Panc1 (cell line): ENCODE measurements around the gene NIT1. TPM values are rescaled to one million over a fixed set of nuclear protein-coding genes. Genes with fewer than 3 reads are reported as not detected.

Experiments used
- ATAC-seq: fragments of 200-7000 bp; cut with Tn5 transposase; 2 replicates; pipeline ENCODE4 v1.9.1; 2020; ENCODE audit warnings: mild to moderate bottlenecking, moderate library complexity
- Bru-seq: library from RNA; stranded (reverse); fragments of 400-500 nt; gene quantifications from one replicate; lab custom pipeline; 2021; lab: Mats Ljungman, UMichigan
- BruChase-seq, 2 experiments: library from RNA; stranded (reverse); fragments of 400-500 nt; gene quantifications; one replicate each; lab custom pipeline; 2021; lab: Mats Ljungman, UMichigan
- BruUV-seq: library from RNA; stranded (reverse); fragments of 400-500 nt; replicated peaks from 2 replicates; lab custom pipeline; 2021; lab: Mats Ljungman, UMichigan
- CTCF ChIA-PET: fragments of 300-600 bp; sonication (Branson Sonifier 250); formaldehyde crosslinking; loops from one replicate; lab custom pipeline; 2022; ENCODE audit warnings: antibody characterized with exemption; lab: Charles Lee
- POLR2A ChIA-PET: fragments of 300-600 bp; sonication (Branson Sonifier 250); formaldehyde crosslinking; loops from one replicate; lab custom pipeline; 2022; ENCODE audit warnings: antibody characterized with exemption; lab: Charles Lee
- DNase-seq: peaks from one replicate; pipeline ENCODE4 v3.0.0-alpha.2; 2010; ENCODE audit warnings: low read depth, low spot score
- H3K27ac ChIP-seq: 2 replicates; pipeline ENCODE4 v1.5.1; 2011; ENCODE audit warnings: mild to moderate bottlenecking, low read length, inconsistent platforms
- H3K27me3 ChIP-seq: fragments of 200-500 bp; sonication (Bioruptor generic); 2 replicates; pipeline ENCODE4 v1.6.0; 2014; ENCODE audit warnings: low read length, inconsistent platforms; ENCODE audit not compliant: control insufficient read depth, insufficient read depth
- H3K36me3 ChIP-seq: fragments of 200-500 bp; sonication (Bioruptor generic); 2 replicates; pipeline ENCODE4 v1.5.1; 2014; ENCODE audit warnings: inconsistent platforms, mild to moderate bottlenecking, low read length, moderate library complexity; ENCODE audit not compliant: control insufficient read depth, insufficient read depth
- H3K4me1 ChIP-seq: 2 replicates; pipeline ENCODE4 v1.5.1; 2011; ENCODE audit warnings: inconsistent platforms, mild to moderate bottlenecking, low read length, moderate library complexity; ENCODE audit not compliant: control insufficient read depth, insufficient read depth
- H3K4me3 ChIP-seq, 2 experiments: 2 replicates each; pipeline ENCODE4 v1.5.1; 2011 to 2012; ENCODE audit warnings: low read depth in 2 of 2, low read length in 2 of 2, mild to moderate bottlenecking in 2 of 2, inconsistent platforms in 1 of 2, moderate library complexity in 1 of 2
- H3K9me3 ChIP-seq: fragments of 200-500 bp; sonication (Bioruptor generic); 2 replicates; pipeline ENCODE4 v1.5.1; 2014; ENCODE audit warnings: low read depth, mild to moderate bottlenecking, inconsistent platforms, low read length, moderate library complexity; ENCODE audit not compliant: control insufficient read depth, insufficient read depth
- CTCF ChIP-seq: fragments of 450-650 bp; IDR thresholded peaks from 2 replicates; pipeline ENCODE4 v1.5.1; 2017; ENCODE audit warnings: mild to moderate bottlenecking
- POLR2AphosphoS5 ChIP-seq: IDR thresholded peaks from 2 replicates; pipeline ENCODE4 v1.6.1; 2012; ENCODE audit warnings: mild to moderate bottlenecking, low read depth, low read length, moderate library complexity
- REST ChIP-seq, 2 experiments: IDR thresholded peaks; 2 replicates each; pipeline ENCODE4 v1.6.1; 2011 to 2012; ENCODE audit warnings: low read depth in 2 of 2, control low read depth in 1 of 2, low read length in 1 of 2, mild to moderate bottlenecking in 1 of 2, moderate library complexity in 1 of 2; ENCODE audit not compliant: insufficient read depth in 1 of 2
- SIN3A ChIP-seq: IDR thresholded peaks from 2 replicates; pipeline ENCODE4 v1.6.1; 2012; ENCODE audit warnings: low read depth, mild to moderate bottlenecking, low read length, moderate library complexity, borderline replicate concordance; ENCODE audit not compliant: insufficient read depth
- TCF7L2 ChIP-seq: IDR thresholded peaks from 2 replicates; pipeline ENCODE4 v1.6.1; 2011; ENCODE audit warnings: mild to moderate bottlenecking, low read depth, low read length, inconsistent platforms
- in situ Hi-C: cut with HindIII; loops from 2 replicates; pipeline ENCODE4 v1.10.0; 2016; ENCODE audit warnings: low sequenced_read_pairs, low pct_unique_long_range_greater_than_20kb
- intact Hi-C: fragments of 100-400 bp; cut with micrococcal nuclease; formaldehyde crosslinking; loops from one replicate; pipeline ENCODE4 v1.10.0; 2022; ENCODE audit not compliant: unreplicated experiment
- long read RNA-seq: library from polyadenylated mRNA; unstranded; transcript quantifications from one replicate; pipeline ENCODE4 v2.0.0, GENCODE V29; 2021; ENCODE audit not compliant: unreplicated experiment
- polyA plus RNA-seq: library from polyadenylated mRNA; unstranded; fragments of >200 nt; gene quantifications from one replicate; pipeline ENCODE4 v1.2.1, GENCODE V29; 2012; ENCODE audit warnings: missing spikeins; ENCODE audit not compliant: insufficient read length
- total RNA-seq: library from RNA; stranded (reverse); gene quantifications from one replicate; pipeline ENCODE4 v1.2.1, GENCODE V29; 2021; ENCODE audit not compliant: unreplicated experiment

The NIT1 gene
- 31.3 TPM for total RNA-seq
- polyA plus RNA-seq, result 26.8 TPM
- percentile 71 among the genes with signal in this experiment for Bru-seq, nascent RNA
- percentile 70 among the genes with signal in this experiment for BruChase-seq, experiment 1, labeled RNA remaining after a 2-hour chase
- BruChase-seq, experiment 2, labeled RNA remaining after a 6-hour chase, result percentile 67 among the genes with signal in this experiment
- long read RNA-seq, transcript NIT1-203 (7 exons, 1,362 nt), result major isoform, 10 of 32 reads
- long read RNA-seq, partial matches to known transcripts, result 5 of 32 reads
- long read RNA-seq, other reads (novel, unspliced or antisense), result 13 of 32 reads

- no peaks in the 10 kb centered on the region for H3K9me3 ChIP-seq
- H3K4me1 ChIP-seq, result peaks cover 36% of the 10 kb centered on the region
- intact Hi-C loops, result no loop called here
- no peaks in the 10 kb centered on the region for H3K27me3 ChIP-seq
- H3K27ac ChIP-seq, result peak within 1 kb of the TSS; percentile 98
- DNase-seq (no peak), ATAC-seq (peak; percentile 92)
- TF ChIP-seq CTCF (no peak), SIN3A (peak; percentile 81; the same call in 1 of the 2 replicates), POLR2AphosphoS5 (peak; percentile 82), REST (IDR thresholded peaks at IDR 0.05; ENCODE audit: insufficient read depth in 1 of 2, low read depth in 2 of 2, low read length in 1 of 2) (peak in 1 of 2 experiments; percentile 45; a peak in 1 of 4 replicates), TCF7L2 (no peak)
- peak within 1 kb of the TSS; percentile 100 for H3K4me3 ChIP-seq
- POLR2A ChIA-PET, result interaction anchor here (0.7 to 1.5 kb wide), 4 partner anchors 15 to 36 kb away, joined by 4 to 11 read pairs (median 8); partner anchors contain the start of genes DEDD and UFC1
- CTCF ChIA-PET, result no interaction called here
- in situ Hi-C loops, result no loop called here
- H3K36me3 ChIP-seq, result peaks cover 19% of the 10 kb centered on the region
- BruUV-seq, result no TSS peak
Measured at GRCh38 chr1:161117759-161118581, at the start of gene NIT1, which contains the start of gene PFDN2. TSS of gene NIT1 (plus strand) at chr1:161118105. CDS start at chr1:161118177, 72 bp downstream. TSS of gene PFDN2 (minus strand) at chr1:161118037. CDS start at chr1:161118026, 11 bp downstream.

GRCh38 chr1:161068306-161069234, 49.3 kb upstream of the NIT1 start:
- BruUV-seq, result no TSS peak
- CTCF ChIA-PET, result no interaction called here
- POLR2A ChIA-PET, result no interaction called here

More at GRCh38 chr1:161068306-161069234, 49.3 kb upstream of the NIT1 start:
- Histone ChIP-seq H3K27me3 (no peaks in the 10 kb centered on the region), H3K9me3 (no peaks in the 10 kb centered on the region), H3K27ac (no peak overlapping the region), H3K4me3 (no peak overlapping the region), H3K4me1 (no peaks in the 10 kb centered on the region), H3K36me3 (no peaks in the 10 kb centered on the region)
- intact Hi-C loops (no loop called here), in situ Hi-C loops (no loop called here)
- TF ChIP-seq REST (IDR thresholded peaks at IDR 0.05; ENCODE audit: insufficient read depth in 1 of 2, low read depth in 2 of 2, low read length in 1 of 2) (no peak), POLR2AphosphoS5 (no peak), CTCF (no peak), TCF7L2 (no peak), SIN3A (no peak)
- ATAC-seq (no peak), DNase-seq (no peak)
